ENCODE measurements around the gene ICAM2.

The ICAM2 gene

GRCh38 chr17:64059756-64060155, 39.3 kb upstream of the ICAM2 start:
- no peaks in the 10 kb centered on the region for H3K27me3 ChIP-seq (ENCODE audit: insufficient read depth, low read depth, severe bottlenecking)
- no peak overlapping the region for H3K27ac ChIP-seq
- TF ChIP-seq CTCF (IDR thresholded peaks at IDR 0.05; ENCODE audit: low read depth, low read length): no peak
- H3K4me3 ChIP-seq (ENCODE audit: low read depth, low read length): no peak overlapping the region
- no peaks in the 10 kb centered on the region for H3K9me3 ChIP-seq (ENCODE audit: severe bottlenecking)
- H3K36me3 ChIP-seq: peaks cover 52% of the 10 kb centered on the region
- no peak for DNase-seq

GRCh38 chr17:64058621-64059020, 38.2 kb upstream of the ICAM2 start:
- H3K27ac ChIP-seq: no peak overlapping the region
- H3K4me3 ChIP-seq (ENCODE audit: low read depth, low read length): no peak overlapping the region
- TF ChIP-seq CTCF (IDR thresholded peaks at IDR 0.05; ENCODE audit: low read depth, low read length): no peak
- H3K9me3 ChIP-seq (ENCODE audit: severe bottlenecking): no peaks in the 10 kb centered on the region
- H3K27me3 ChIP-seq (ENCODE audit: insufficient read depth, low read depth, severe bottlenecking): no peaks in the 10 kb centered on the region
- no peak for DNase-seq
- H3K36me3 ChIP-seq: peaks cover 63% of the 10 kb centered on the region

- Histone ChIP-seq H3K27me3 (ENCODE audit: insufficient read depth, low read depth, severe bottlenecking) (no peaks in the 10 kb centered on the region), H3K36me3 (peaks cover 71% of the 10 kb centered on the region), H3K27ac (no peak overlapping the region), H3K9me3 (ENCODE audit: severe bottlenecking) (no peaks in the 10 kb centered on the region), H3K4me3 (ENCODE audit: low read depth, low read length) (no peak overlapping the region)
- no peak for DNase-seq
- TF ChIP-seq CTCF (IDR thresholded peaks at IDR 0.05; ENCODE audit: low read depth, low read length): no peak
Observed at GRCh38 chr17:64057701-64058263, 37.3 kb upstream of the ICAM2 start.

GRCh38 chr17:64056269-64057005, 36.0 kb upstream of the ICAM2 start:
- Histone ChIP-seq H3K36me3 (peaks cover 75% of the 10 kb centered on the region), H3K27me3 (ENCODE audit: insufficient read depth, low read depth, severe bottlenecking) (no peaks in the 10 kb centered on the region), H3K9me3 (ENCODE audit: severe bottlenecking) (no peaks in the 10 kb centered on the region), H3K27ac (no peak overlapping the region), H3K4me3 (ENCODE audit: low read depth, low read length) (no peak overlapping the region)
- TF ChIP-seq CTCF (IDR thresholded peaks at IDR 0.05; ENCODE audit: low read depth, low read length): no peak
- no peak for DNase-seq

GRCh38 chr17:64055183-64056142, 35.0 kb upstream of the ICAM2 start:
- no peaks in the 10 kb centered on the region for H3K9me3 ChIP-seq (ENCODE audit: severe bottlenecking)
- no peak overlapping the region for H3K27ac ChIP-seq
- DNase-seq: no peak
- TF ChIP-seq CTCF (IDR thresholded peaks at IDR 0.05; ENCODE audit: low read depth, low read length): peak; percentile 21; the same call in 1 of the 2 replicates
- no peak overlapping the region for H3K4me3 ChIP-seq (ENCODE audit: low read depth, low read length)
- H3K27me3 ChIP-seq (ENCODE audit: insufficient read depth, low read depth, severe bottlenecking): no peaks in the 10 kb centered on the region
- H3K36me3 ChIP-seq: peaks cover 70% of the 10 kb centered on the region

All from WERI-Rb-1 (cell line).